ENCODE data around the gene IL17C. TPM values are rescaled to one million over a fixed set of nuclear protein-coding genes. Genes with fewer than 3 reads are reported as not detected.

Gene IL17C
- total and polyA plus RNA-seq, 2 of the 8 experiments (the other 6 are each of a cell fraction or from before 2014, with no cell fraction given), result 1.1 to 1.9 TPM

GRCh38 chr16:88656291-88656980 lies 18.1 kb downstream of the IL17C start:
- H3K4me1 ChIP-seq (replicated peaks in 1 of 4; ENCODE audit: control insufficient read depth in 3 of 4, insufficient read depth in 4 of 4, low read length in 3 of 4), result peaks cover 0 to 2% (median 1%) of the 10 kb centered on the region in 4 experiments; a peak in 5 of 7 replicates
- H2BK12ac ChIP-seq (ENCODE audit: low read depth, low read length), result no peak overlapping the region
- peaks cover 2% of the 10 kb centered on the region; the same call in 1 of the 2 replicates for H3K79me1 ChIP-seq (ENCODE audit: low read depth, low read length)
- no peak overlapping the region for H2BK15ac ChIP-seq (ENCODE audit: low read length)
- H2BK20ac ChIP-seq (ENCODE audit: low read length), result no peak overlapping the region
- H3K18ac ChIP-seq (ENCODE audit: extremely low read depth, low read length), result no peak overlapping the region
- H2AFZ ChIP-seq (ENCODE audit: low read length), result no peak overlapping the region
- POLR2A ChIA-PET (ENCODE audit: partially characterized antibody), result no interaction called here
- H3K14ac ChIP-seq (ENCODE audit: insufficient read length), result no peak overlapping the region
- H3K56ac ChIP-seq (replicated peaks; ENCODE audit: insufficient read length, low read depth, low read length), result no peak overlapping the region
- FAIRE-seq (no peak), DNase-seq (ENCODE audit: low read depth in 1 of 2, low spot score in 2 of 2) (no peak)
- no peak overlapping the region for H3K23ac ChIP-seq (ENCODE audit: insufficient read length)
- no peak overlapping the region for H3K4me3 ChIP-seq (ENCODE audit: extremely low read depth in 1 of 4, insufficient read depth in 2 of 4, low read depth in 3 of 4, low read length in 4 of 4)
- H3K9ac ChIP-seq (replicated peaks in 1 of 4; ENCODE audit: extremely low read depth in 1 of 4, low read depth in 3 of 4, low read length in 3 of 4), result no peak overlapping the region
- H3K4me2 ChIP-seq (ENCODE audit: insufficient read depth in 1 of 2, low read depth in 2 of 2, low read length in 2 of 2), result no peak overlapping the region
- no peak overlapping the region for H3K4ac ChIP-seq (replicated peaks; ENCODE audit: insufficient read length, low read depth, low read length)
- no peak overlapping the region for H4K5ac ChIP-seq (ENCODE audit: insufficient read length, low read depth, low read length)
- peaks cover 0 to 25% of the 10 kb centered on the region in 2 experiments; a peak in 3 of 4 replicates for H3K79me2 ChIP-seq (ENCODE audit: control insufficient read depth in 1 of 2, insufficient read depth in 2 of 2, low read length in 2 of 2)
- no peak overlapping the region for H2AK5ac ChIP-seq (ENCODE audit: low read depth, low read length)
- H3K23me2 ChIP-seq (ENCODE audit: low read depth, low read length), result no peaks in the 10 kb centered on the region; the same call in 1 of the 2 replicates
- no peak overlapping the region for H3K27ac ChIP-seq (ENCODE audit: low read depth, low read length)
- H3K27me3 ChIP-seq (replicated peaks in 1 of 4; ENCODE audit: control insufficient read depth in 3 of 4, extremely low read depth in 1 of 4, insufficient read depth in 3 of 4, low read length in 3 of 4), result no peaks in the 10 kb centered on the region
- no peaks in the 10 kb centered on the region for H3K9me3 ChIP-seq (ENCODE audit: insufficient read depth in 2 of 2, low read depth in 1 of 2, low read length in 1 of 2)
- H4K91ac ChIP-seq (replicated peaks; ENCODE audit: insufficient read length, low read length), result no peak overlapping the region
- H4K8ac ChIP-seq (ENCODE audit: extremely low read depth, insufficient read depth, low read length), result no peak overlapping the region; the same call in 1 of the 2 replicates
- H2BK5ac ChIP-seq (ENCODE audit: low read depth, low read length), result no peak overlapping the region
- TF ChIP-seq SIX5 (IDR thresholded peaks at IDR 0.05; ENCODE audit: low read depth, low read length), result no peak
- TF ChIP-seq NRF1 (IDR thresholded peaks at IDR 0.05; ENCODE audit: low read depth, low read length), result no peak
- no peak for TF ChIP-seq BCL11A (IDR thresholded peaks at IDR 0.05; ENCODE audit: low read depth in 2 of 2, low read length in 2 of 2)
- TF ChIP-seq BRCA1 (IDR thresholded peaks at IDR 0.05; ENCODE audit: low read depth, low read length), result no peak
- no peak for TF ChIP-seq ASH2L (IDR thresholded peaks at IDR 0.05; ENCODE audit: low read length)
- no peak for TF ChIP-seq RNF2 (IDR thresholded peaks at IDR 0.05; ENCODE audit: borderline replicate concordance, low read depth, low read length, missing control alignments, poor library complexity, severe bottlenecking)
- TF ChIP-seq HDAC2 (IDR thresholded peaks at IDR 0.05; ENCODE audit: borderline replicate concordance in 1 of 2, low read depth in 2 of 2, low read length in 2 of 2), result no peak
- no peak for TF ChIP-seq EGR1 (IDR thresholded peaks at IDR 0.05; ENCODE audit: borderline replicate concordance, low read depth, low read length)
- no peak for TF ChIP-seq GTF2F1 (IDR thresholded peaks at IDR 0.05; ENCODE audit: borderline replicate concordance, low read depth, low read length)
- TF ChIP-seq ATF3 (IDR thresholded peaks at IDR 0.05; ENCODE audit: insufficient read depth, low read depth, low read length), result no peak
- H3K36me3 ChIP-seq (ENCODE audit: control insufficient read depth in 2 of 4, insufficient read depth in 4 of 4, low read length in 3 of 4), result peaks cover 3 to 29% (median 4%) of the 10 kb centered on the region in 4 experiments; a peak in 7 of 8 replicates
- no peak overlapping the region for H2BK120ac ChIP-seq (replicated peaks; ENCODE audit: low read depth, low read length)
- WGBS, 2 experiments (ENCODE audit: extremely low coverage in 1 of 2, insufficient coverage in 1 of 2, insufficient read length in 1 of 2, insufficient replicate concordance in 2 of 2, low coverage in 1 of 2, low lambda C conversion rate in 2 of 2, missing lambda C conversion rate in 1 of 2), result 88% methylated on average over 25 of the region's 25 CpGs; no CpG with 5 or more reads in 1 of the 2 experiments
- peaks cover 2 to 32% of the 10 kb centered on the region in 2 experiments for H4K20me1 ChIP-seq (replicated peaks in 1 of 2; ENCODE audit: control insufficient read depth in 1 of 2, insufficient read depth in 2 of 2, low read length in 2 of 2)
- CTCF ChIA-PET (ENCODE audit: partially characterized antibody), result interaction anchor here (0.7 to 1.5 kb wide), 4 partner anchors 8 to 49 kb away, joined by 3 to 5 read pairs (median 4); no protein-coding TSS in a partner anchor

All from H1 (cell line).